HG02852 (cell line): ENCODE measurements around the gene CENPS.

Experiments used
- ATAC-seq: cut with Tn5 transposase; IDR thresholded peaks from one replicate; pipeline ENCODE4 v1.9.1; 2021; ENCODE audit warnings: mild to moderate bottlenecking, moderate library complexity; ENCODE audit not compliant: unreplicated experiment

CENPS gene

GRCh38 chr1:10489291-10490055 is 59.2 kb downstream of the CENPS start:
- no peak for ATAC-seq

- ATAC-seq = no peak
Measured at GRCh38 chr1:10490286-10490970, 60.2 kb downstream of the CENPS start.
